Measurements from ENCODE around the gene HSPA1L.
"Not testable (repeated sequence)": the region's sequence is repeated elsewhere in the genome, so short reads cannot be mapped to it uniquely, and the experiment has no call there.

HSPA1L gene

GRCh38 chr6:31805939-31806469, 9.1 kb downstream of the HSPA1L start:
- no peaks in the 10 kb centered on the region for H3K9me3 ChIP-seq (ENCODE audit: insufficient read depth, low read depth, low read length)
- H3K79me2 ChIP-seq (ENCODE audit: insufficient read depth, low read length), result peaks cover 50% of the 10 kb centered on the region
- peak overlapping the region; percentile 92 for H3K9ac ChIP-seq (ENCODE audit: low read depth, low read length, poor library complexity, severe bottlenecking)
- no peaks in the 10 kb centered on the region for H3K27me3 ChIP-seq (ENCODE audit: insufficient read depth, low read length, poor library complexity, severe bottlenecking)
- H3K36me3 ChIP-seq (ENCODE audit: insufficient read depth, low read length), result no peaks in the 10 kb centered on the region
- H3K4me1 ChIP-seq (ENCODE audit: insufficient read depth, low read length, poor library complexity, severe bottlenecking), result peaks cover 14% of the 10 kb centered on the region
- H3K4me2 ChIP-seq (ENCODE audit: low read depth, low read length, poor library complexity, severe bottlenecking), result peak overlapping the region; percentile 92
- no peaks in the 10 kb centered on the region for H3F3A ChIP-seq (ENCODE audit: low read depth)
- no peaks in the 10 kb centered on the region for H3K9me2 ChIP-seq (replicated peaks; ENCODE audit: low read depth, low read length)
- TF ChIP-seq EZH2phosphoT487 (IDR thresholded peaks at IDR 0.05; ENCODE audit: borderline replicate concordance), result no peak
- H2AFZ ChIP-seq (ENCODE audit: low read length), result peak overlapping the region; percentile 92
- H3K4me3 ChIP-seq (ENCODE audit: low read length, poor library complexity, severe bottlenecking), result peak overlapping the region; percentile 98
- peaks cover 7% of the 10 kb centered on the region for H4K20me1 ChIP-seq (ENCODE audit: insufficient read depth, low read length, poor library complexity, severe bottlenecking)

GRCh38 chr6:31801031-31801927, 13.8 kb downstream of the HSPA1L start:
- H4K20me1 ChIP-seq (ENCODE audit: insufficient read depth, low read length, poor library complexity, severe bottlenecking); H3F3A ChIP-seq (ENCODE audit: low read depth); H2AFZ ChIP-seq (ENCODE audit: low read length); H3K9me2 ChIP-seq (replicated peaks; ENCODE audit: low read depth, low read length); H3K36me3 ChIP-seq (ENCODE audit: insufficient read depth, low read length); H3K27me3 ChIP-seq (ENCODE audit: insufficient read depth, low read length, poor library complexity, severe bottlenecking); H3K4me2 ChIP-seq (ENCODE audit: low read depth, low read length, poor library complexity, severe bottlenecking); H3K9ac ChIP-seq (ENCODE audit: low read depth, low read length, poor library complexity, severe bottlenecking); H3K9me3 ChIP-seq (ENCODE audit: insufficient read depth, low read depth, low read length); H3K4me3 ChIP-seq (ENCODE audit: low read length, poor library complexity, severe bottlenecking): not testable (repeated sequence)
- peaks cover 35% of the 10 kb centered on the region for H3K4me1 ChIP-seq (ENCODE audit: insufficient read depth, low read length, poor library complexity, severe bottlenecking)
- H3K79me2 ChIP-seq (ENCODE audit: insufficient read depth, low read length), result peaks cover 58% of the 10 kb centered on the region

DNA sequence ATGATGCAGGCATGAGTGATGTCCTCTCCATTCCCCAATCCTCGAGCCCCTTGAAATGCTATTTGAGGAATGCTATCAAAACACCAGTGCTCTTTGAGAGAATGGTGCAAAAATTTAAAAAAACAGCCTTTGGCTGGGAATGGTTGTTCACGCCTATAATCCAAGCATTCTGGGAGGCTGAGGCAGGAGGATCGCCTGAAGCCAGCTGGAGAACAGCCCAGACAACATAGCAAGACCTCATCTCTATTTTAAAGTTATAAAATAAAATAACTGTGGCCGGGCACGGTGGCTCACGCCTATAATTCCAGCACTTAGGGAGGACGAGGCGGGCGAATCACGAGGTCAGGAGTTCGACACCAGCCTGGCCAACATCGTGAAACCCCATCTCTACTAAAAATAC, 15.3 kb downstream of the HSPA1L start:
- Histone ChIP-seq H3K27me3 (ENCODE audit: insufficient read depth, low read length, poor library complexity, severe bottlenecking) (peaks cover 7% of the 10 kb centered on the region), H3K4me1 (ENCODE audit: insufficient read depth, low read length, poor library complexity, severe bottlenecking) (peaks cover 29% of the 10 kb centered on the region), H3K79me2 (ENCODE audit: insufficient read depth, low read length) (peaks cover 50% of the 10 kb centered on the region), H3F3A (ENCODE audit: low read depth) (peaks cover 9% of the 10 kb centered on the region; the same call in 1 of the 2 replicates), H3K4me2 (ENCODE audit: low read depth, low read length, poor library complexity, severe bottlenecking) (no peak overlapping the region), H2AFZ (ENCODE audit: low read length) (no peak overlapping the region), H4K20me1 (ENCODE audit: insufficient read depth, low read length, poor library complexity, severe bottlenecking) (peaks cover under 1% of the 10 kb centered on the region), H3K36me3 (ENCODE audit: insufficient read depth, low read length) (no peaks in the 10 kb centered on the region), H3K9me3 (ENCODE audit: insufficient read depth, low read depth, low read length) (no peaks in the 10 kb centered on the region), H3K4me3 (ENCODE audit: low read length, poor library complexity, severe bottlenecking) (no peak overlapping the region), H3K9me2 (replicated peaks; ENCODE audit: low read depth, low read length) (no peaks in the 10 kb centered on the region), H3K9ac (ENCODE audit: low read depth, low read length, poor library complexity, severe bottlenecking) (peak overlapping the region; percentile 12)
- no peak for TF ChIP-seq EZH2phosphoT487 (IDR thresholded peaks at IDR 0.05; ENCODE audit: borderline replicate concordance)
- TF ChIP-seq, protein P1, sequence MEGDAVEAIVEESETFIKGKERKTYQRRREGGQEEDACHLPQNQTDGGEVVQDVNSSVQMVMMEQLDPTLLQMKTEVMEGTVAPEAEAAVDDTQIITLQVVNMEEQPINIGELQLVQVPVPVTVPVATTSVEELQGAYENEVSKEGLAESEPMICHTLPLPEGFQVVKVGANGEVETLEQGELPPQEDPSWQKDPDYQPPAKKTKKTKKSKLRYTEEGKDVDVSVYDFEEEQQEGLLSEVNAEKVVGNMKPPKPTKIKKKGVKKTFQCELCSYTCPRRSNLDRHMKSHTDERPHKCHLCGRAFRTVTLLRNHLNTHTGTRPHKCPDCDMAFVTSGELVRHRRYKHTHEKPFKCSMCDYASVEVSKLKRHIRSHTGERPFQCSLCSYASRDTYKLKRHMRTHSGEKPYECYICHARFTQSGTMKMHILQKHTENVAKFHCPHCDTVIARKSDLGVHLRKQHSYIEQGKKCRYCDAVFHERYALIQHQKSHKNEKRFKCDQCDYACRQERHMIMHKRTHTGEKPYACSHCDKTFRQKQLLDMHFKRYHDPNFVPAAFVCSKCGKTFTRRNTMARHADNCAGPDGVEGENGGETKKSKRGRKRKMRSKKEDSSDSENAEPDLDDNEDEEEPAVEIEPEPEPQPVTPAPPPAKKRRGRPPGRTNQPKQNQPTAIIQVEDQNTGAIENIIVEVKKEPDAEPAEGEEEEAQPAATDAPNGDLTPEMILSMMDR (conservative IDR thresholded peaks at IDR 0.05; ENCODE audit: low read length), result no peak

DNA sequence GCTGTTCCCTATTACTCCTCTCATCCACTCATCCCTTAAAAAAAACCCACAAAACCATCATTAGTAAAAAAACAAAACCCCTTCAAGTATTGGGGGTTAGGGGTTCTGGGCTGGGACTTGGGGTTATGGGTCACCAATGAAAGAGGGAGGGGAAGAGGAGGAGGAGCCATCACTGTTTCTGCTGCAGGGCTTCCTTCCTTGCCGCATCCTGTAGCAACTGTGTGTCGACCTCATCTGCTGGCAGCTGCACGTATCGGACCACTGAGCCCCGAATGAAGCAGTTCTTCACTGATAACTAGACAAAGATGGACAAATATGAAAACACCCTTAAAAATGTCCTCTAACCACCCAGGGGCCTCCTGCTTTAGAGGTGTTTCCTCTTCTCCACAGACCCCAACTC, 17.5 kb downstream of the HSPA1L start:
- Histone ChIP-seq H3K4me1 (ENCODE audit: insufficient read depth, low read length, poor library complexity, severe bottlenecking) (peaks cover 42% of the 10 kb centered on the region), H3K27me3 (ENCODE audit: insufficient read depth, low read length, poor library complexity, severe bottlenecking) (peaks cover 7% of the 10 kb centered on the region), H3K4me3 (ENCODE audit: low read length, poor library complexity, severe bottlenecking) (peak overlapping the region; percentile 64), H3K9me3 (ENCODE audit: insufficient read depth, low read depth, low read length) (no peaks in the 10 kb centered on the region), H3K36me3 (ENCODE audit: insufficient read depth, low read length) (no peaks in the 10 kb centered on the region), H4K20me1 (ENCODE audit: insufficient read depth, low read length, poor library complexity, severe bottlenecking) (peaks cover 19% of the 10 kb centered on the region), H3K79me2 (ENCODE audit: insufficient read depth, low read length) (peaks cover 53% of the 10 kb centered on the region), H2AFZ (ENCODE audit: low read length) (no peak overlapping the region), H3K9ac (ENCODE audit: low read depth, low read length, poor library complexity, severe bottlenecking) (peak overlapping the region; percentile 65), H3K9me2 (replicated peaks; ENCODE audit: low read depth, low read length) (no peaks in the 10 kb centered on the region), H3F3A (ENCODE audit: low read depth) (peaks cover 9% of the 10 kb centered on the region; the same call in 1 of the 2 replicates), H3K4me2 (ENCODE audit: low read depth, low read length, poor library complexity, severe bottlenecking) (peak overlapping the region; percentile 66)
- TF ChIP-seq EZH2phosphoT487 (IDR thresholded peaks at IDR 0.05; ENCODE audit: borderline replicate concordance), result no peak
- TF ChIP-seq, protein P1 (conservative IDR thresholded peaks at IDR 0.05; ENCODE audit: low read length), result no peak
